Inferior parietal cortex (tissue), 1 donor: ENCODE results near the gene YTHDF1.
A peak's percentile ranks its signal among the peaks of the same experiment; 100 is the strongest.
"Not testable (repeated sequence)": the region's sequence is repeated elsewhere in the genome, so short reads cannot be mapped to it uniquely, and the experiment has no call there.

Source experiments
- DNase-seq: peaks from one replicate; pipeline ENCODE4 v3.0.0-alpha.2; 2016; ENCODE audit errors: extremely low spot score

YTHDF1 gene

DNA sequence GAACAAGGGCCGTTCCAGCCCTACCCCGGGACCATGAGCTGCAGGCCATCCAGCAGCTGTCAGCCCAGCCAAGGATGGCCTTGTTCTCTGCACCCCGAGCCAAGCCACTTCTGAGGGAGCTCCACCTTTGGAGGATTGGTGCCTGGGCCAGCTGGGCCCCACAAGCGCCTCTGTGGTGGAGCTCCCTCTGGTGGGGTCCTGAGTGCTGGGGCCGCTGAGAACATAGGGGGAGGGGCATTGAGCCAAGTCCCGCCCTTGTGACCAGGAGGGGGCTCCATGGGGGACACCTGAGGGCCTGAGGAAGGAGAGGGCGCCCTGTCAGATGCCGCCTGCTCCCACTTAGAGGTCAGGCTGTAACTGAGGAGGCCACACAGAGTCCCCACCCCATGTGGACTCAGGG lies 43.2 kb downstream of the YTHDF1 start:
- no peak for DNase-seq

DNA sequence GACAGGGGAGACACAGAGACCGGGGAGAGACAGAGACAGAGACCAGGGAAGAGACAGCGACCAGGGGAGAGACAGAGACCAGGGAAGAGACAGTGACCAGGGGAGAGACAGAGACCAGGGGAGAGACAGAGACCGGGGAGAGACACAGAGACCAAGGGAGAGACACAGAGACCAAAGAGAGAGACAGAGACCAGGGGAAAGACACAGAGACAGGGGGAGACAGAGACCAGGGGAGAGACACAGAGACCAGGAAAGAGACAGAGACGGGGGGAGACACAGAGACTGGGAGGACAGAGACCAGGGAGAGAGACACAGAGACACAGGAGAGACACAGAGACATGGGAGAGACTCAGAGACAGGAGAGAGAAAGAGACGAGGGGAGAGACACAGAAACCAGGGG lies 43.9 kb downstream of the YTHDF1 start:
- no peak for DNase-seq

- DNase-seq, result no peak
Observed at GRCh38 chr20:63169681-63170080, 46.2 kb downstream of the YTHDF1 start.

- DNase-seq, result no peak
Observed at GRCh38 chr20:63168861-63169260, 47.1 kb downstream of the YTHDF1 start.

- no peak for DNase-seq
Observed at GRCh38 chr20:63167918-63168520, 47.9 kb downstream of the YTHDF1 start.

DNA sequence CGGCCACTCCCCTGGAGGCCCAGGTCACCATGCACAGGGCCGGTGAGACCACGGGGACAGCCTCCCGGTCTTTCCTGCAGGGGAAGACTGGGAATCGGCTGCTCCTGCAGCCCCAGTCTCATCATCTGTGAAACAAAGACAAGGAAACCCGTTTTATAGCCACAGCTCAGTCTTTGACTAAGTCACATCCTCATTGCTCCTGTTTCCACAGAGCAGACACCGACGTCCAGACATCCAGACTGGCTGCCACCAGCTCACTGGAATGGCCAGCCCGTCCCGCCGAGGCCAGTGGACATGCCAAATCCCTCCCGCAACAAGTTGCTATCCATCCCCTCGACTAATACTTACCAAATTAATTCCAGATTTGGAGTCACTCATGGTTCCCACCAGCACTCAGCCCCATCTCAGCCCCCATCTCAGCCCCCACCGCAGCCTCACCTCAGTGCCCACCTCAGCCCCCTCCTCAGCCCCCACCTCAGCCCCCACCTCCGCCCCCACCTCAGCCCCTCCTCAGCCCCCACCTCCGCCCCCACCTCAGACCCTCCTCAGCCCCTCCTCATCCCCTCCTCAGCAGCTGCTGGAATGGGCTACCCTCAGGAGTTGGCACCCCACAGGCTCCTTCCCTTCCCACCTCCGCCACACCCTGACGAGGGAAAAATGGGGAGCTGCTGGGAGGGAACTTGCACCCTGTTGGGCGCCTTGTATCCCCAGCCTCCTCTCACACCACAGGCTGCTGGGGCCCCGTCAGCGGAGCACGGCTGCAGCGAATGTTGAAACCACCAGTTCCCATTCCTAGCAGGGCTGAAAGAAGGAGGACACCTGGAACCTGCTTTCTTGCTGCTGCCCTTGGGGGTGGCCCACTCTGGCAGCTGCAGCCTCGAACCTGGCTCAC lies 48.7 kb downstream of the YTHDF1 start:
- DNase-seq, result no peak

- DNase-seq, result no peak
Observed at GRCh38 chr20:63166193-63167020, 49.5 kb downstream of the YTHDF1 start.

DNA sequence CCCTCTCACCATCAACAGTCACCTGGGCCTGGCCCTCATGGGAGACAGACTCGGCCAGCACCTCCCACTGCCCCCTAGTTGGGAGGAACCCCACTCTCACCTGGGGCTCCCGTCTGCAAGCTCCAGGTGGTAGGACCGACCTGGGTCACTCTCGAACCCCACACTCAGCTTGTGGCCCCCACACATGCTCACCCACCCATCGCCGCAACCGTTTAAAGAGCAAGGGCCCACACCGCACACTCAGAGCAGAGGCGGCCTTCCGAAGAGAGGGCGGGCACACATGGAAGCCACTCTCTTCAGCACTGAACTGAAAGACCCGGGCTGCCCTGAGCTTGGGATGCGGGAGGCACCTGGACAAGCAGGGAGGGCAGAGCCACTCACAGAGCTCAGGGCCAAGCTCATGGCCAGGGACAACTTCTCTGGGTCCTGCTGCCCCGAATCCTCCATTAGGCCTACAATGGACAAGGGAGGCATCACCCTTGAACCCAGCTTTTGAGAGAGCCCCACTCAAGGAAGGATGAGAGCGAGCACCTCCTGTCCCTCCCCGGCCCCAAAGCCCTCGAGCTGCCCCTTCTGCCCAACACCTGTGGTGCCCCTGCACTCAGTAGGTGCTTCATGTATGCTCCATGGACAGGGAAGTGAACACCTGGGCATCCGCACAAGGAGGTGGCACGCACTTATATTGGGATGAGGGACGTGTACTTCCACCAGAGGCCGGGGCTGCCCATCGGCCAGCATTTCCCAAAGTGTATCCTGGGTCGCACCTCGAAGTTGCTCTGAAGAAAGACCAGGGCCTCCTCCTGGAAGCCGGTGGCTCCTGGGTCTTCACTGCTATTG lies 50.4 kb downstream of the YTHDF1 start:
- DNase-seq, result no peak

GRCh38 chr20:63164484-63165355 lies 51.2 kb downstream of the YTHDF1 start:
- DNase-seq, result no peak

DNA sequence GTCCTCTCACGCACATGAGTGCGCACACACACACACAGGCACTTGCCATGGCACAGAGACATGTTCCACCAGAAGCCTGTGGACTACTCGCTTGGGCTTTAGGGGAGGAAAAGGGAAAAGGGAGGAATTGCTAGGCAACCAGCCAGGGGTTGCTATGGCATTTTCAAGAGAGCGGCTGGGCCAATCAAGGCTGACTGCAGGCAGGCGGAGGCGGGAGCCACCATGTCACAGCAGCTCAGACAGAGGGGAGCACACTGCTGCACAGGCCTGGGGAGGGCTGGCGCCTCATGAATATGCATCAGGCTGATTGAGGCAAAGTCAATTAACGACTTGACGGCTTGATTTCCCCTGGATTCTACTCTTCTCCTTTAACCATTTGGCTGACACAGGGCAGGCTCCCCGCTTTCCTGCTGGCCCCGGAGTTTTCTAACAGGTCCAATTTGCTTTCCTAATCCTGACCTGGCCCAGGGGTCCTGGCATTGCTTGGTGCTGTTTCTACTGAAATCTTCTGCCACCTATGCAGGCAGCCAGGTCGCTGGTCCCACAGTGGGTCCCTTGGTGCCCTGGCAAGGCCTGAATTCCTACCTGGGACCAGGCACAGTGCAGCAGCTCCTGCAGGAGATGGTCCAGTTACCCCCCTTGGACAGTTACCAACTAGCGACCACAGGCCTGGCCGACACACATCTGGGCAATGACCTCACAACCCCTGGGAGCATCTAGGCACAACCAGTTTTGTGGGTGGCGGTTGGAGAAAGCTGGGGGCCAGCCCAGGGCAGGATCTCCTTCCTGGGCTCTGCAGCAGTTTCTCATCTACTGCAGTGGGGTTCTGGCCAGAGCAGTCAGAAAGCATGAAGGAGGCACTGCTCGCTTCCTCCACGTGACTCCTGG lies 52.1 kb downstream of the YTHDF1 start:
- DNase-seq, result peak; percentile 53

- DNase-seq, result no peak
Observed at GRCh38 chr20:63163171-63163570, 52.8 kb downstream of the YTHDF1 start.

DNA sequence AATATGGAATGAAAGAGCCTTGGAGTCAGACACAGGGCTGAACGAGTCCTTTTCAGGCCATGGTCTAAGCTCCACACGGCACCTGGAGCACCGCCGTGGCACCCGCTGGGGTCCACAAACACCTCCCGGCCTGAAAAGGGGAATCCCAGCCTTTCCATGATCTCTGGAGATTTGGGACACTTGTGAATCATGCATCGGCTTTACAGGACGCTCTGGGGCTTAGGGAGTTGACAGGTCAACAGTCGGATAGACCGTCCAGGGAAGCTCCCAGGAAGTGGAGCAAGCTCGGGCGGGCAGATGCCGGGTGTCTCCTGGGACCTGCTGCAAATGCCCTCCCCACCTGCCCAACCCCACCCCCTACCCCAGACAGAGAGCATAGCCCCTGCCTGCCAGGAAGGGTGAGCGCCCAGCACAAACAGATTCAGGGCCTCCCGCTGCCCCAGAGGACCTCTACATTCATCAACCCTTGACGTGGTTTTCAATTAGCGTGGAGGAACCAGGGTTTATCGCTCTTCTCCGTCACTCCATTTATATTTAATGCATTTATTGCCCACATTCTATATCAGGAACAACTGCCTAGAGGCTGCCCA lies 53.6 kb downstream of the YTHDF1 start:
- no peak for DNase-seq

DNA sequence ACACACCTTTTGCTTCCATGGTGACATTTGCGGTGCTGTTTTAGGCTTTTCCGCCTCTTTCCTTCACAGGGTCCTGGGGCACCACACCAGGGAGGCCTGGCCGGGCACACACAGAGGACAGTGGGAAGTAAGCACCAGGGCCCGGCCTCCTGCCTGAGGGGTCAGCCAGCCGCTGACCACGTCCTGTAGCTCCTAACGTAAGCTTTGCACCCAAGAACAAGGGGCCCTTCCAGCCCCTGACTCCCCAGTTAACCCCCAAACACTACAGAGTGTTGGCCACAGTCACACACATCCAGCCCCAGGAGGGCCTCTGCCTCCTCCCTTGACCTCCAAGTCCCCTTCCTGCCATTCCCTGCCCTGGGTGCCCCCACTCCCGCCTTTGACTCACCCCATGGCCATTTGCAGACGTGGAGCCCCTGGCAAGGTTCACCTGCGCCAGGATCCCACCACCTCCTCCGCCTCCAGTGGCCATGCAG lies 54.7 kb downstream of the YTHDF1 start:
- DNase-seq, result no peak

DNA sequence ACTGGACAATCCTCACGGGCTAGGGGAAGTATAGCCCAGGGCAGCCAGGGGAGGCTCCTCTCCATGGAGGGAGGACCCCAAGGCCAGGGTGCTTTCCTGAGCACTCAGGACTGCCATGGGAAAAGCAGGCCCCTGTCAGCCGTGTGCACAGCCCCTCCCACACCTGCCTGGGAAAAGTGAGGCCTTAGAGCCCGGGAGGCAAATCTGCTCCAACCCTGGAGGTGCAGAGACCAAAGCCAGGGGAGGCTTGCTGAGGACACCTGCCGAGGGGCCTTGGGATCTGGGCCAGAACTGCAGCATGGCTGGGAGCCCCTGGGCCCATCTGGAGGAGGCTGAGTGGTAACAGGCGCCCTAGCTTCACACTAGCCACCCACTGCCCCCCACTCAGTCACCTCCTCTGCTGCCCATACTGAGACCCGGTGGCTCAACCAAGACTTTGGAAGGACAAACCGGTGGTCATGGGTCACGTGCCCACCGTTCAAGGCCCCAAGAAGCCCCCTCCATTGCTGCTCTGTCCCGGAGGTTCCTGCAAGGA lies 55.2 kb downstream of the YTHDF1 start:
- DNase-seq, result no peak

GRCh38 chr20:63159826-63160640 lies 55.9 kb downstream of the YTHDF1 start:
- no peak for DNase-seq

DNA sequence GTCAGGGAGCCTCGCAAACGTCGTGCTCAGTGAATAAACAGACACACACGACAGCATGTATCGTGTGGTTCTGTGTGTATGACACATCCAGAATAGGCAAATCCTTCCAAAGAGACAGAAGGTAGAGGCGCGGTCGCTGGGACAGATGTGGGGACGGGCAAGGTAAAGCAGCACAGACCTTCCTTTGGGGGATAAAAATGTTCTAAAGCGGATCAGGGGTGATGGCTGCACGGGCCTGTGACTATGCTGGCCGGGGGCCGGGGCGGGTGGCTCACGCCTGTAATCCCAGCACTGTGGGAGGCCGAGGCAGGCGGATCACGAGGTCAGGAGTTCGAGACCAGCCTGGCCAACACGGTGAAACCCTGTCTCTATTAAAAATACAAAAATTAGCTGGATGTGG lies 56.7 kb downstream of the YTHDF1 start:
- DNase-seq, result not testable (repeated sequence)

GRCh38 chr20:63158845-63159244 lies 57.1 kb downstream of the YTHDF1 start:
- no peak for DNase-seq

GRCh38 chr20:63158352-63158751 lies 57.6 kb downstream of the YTHDF1 start:
- DNase-seq, result no peak
